Omental fat pad (tissue), 4 donors: ENCODE measurements around the gene TST. TPM values are rescaled to one million over a fixed set of nuclear protein-coding genes. Genes with fewer than 3 reads are reported as not detected.

Experiments
- ATAC-seq: fragments of 150-250 bp; one replicate; pipeline ENCODE4 v1.9.1; 2016; ENCODE audit warnings: mild to moderate bottlenecking, moderate library complexity; ENCODE audit not compliant: low FRiP score
- DNase-seq: peaks from one replicate; pipeline ENCODE4 v3.0.0-alpha.2; 2019; ENCODE audit warnings: low spot score
- CTCF ChIP-seq, 3 donors: fragments of 450-650 bp; IDR thresholded peaks; one replicate each; pipeline ENCODE4 v1.5.1; 2016 to 2017; ENCODE audit warnings: antibody characterized with exemption in 3 of 3, mild to moderate bottlenecking in 3 of 3, moderate library complexity in 2 of 3
- total RNA-seq, 4 donors: library from RNA; depleted of rRNA; stranded (reverse); fragments of >200 nt; gene quantifications; one replicate each; pipeline ENCODE4 v1.1.0, GENCODE V29; 2016

Gene TST
- total RNA-seq, 4 donors from 2014 or later, result 45.4 to 141 (median 78.0) TPM

- no peak for ATAC-seq
- no peak for DNase-seq
- TF ChIP-seq CTCF (IDR thresholded peaks at IDR 0.05), result no peak
These were observed 11.5 kb upstream of the TST start for GRCh38 chr22:37030560-37031281.

GRCh38 chr22:37028692-37029674 is 9.7 kb upstream of the TST start:
- no peak for TF ChIP-seq CTCF (IDR thresholded peaks at IDR 0.05)
- ATAC-seq (no peak), DNase-seq (no peak)

GRCh38 chr22:37027556-37027955 is 8.3 kb upstream of the TST start:
- ATAC-seq, result no peak
- no peak for TF ChIP-seq CTCF (IDR thresholded peaks at IDR 0.05)
- no peak for DNase-seq

- no peak for DNase-seq
- no peak for TF ChIP-seq CTCF (IDR thresholded peaks at IDR 0.05)
- ATAC-seq, result no peak
These were observed 7.1 kb upstream of the TST start for GRCh38 chr22:37026325-37026724.

GRCh38 chr22:37025500-37026070 is 6.3 kb upstream of the TST start:
- no peak for TF ChIP-seq CTCF (IDR thresholded peaks at IDR 0.05)
- ATAC-seq, result no peak
- DNase-seq, result no peak

GRCh38 chr22:37024339-37025157 is 5.3 kb upstream of the TST start:
- TF ChIP-seq CTCF (IDR thresholded peaks at IDR 0.05), result no peak
- no peak for ATAC-seq
- DNase-seq, result no peak
